Stimulated activated CD8-positive, alpha-beta memory T cell treated with anti-CD3 and anti-CD28 coated beads, Interleukin-7, amount 100 ng/mL, for 24 hours (primary cell): ENCODE data around the gene TDRD1.

Experiments used
- DNase-seq: peaks from one replicate; pipeline ENCODE4 v3.0.0-alpha.2; 2020; ENCODE audit warnings: low read depth

Gene TDRD1

GRCh38 chr10:114266521-114266920, 87.4 kb downstream of the TDRD1 start:
- no peak for DNase-seq

GRCh38 chr10:114271075-114271778, 92.1 kb downstream of the TDRD1 start:
- no peak for DNase-seq

DNA sequence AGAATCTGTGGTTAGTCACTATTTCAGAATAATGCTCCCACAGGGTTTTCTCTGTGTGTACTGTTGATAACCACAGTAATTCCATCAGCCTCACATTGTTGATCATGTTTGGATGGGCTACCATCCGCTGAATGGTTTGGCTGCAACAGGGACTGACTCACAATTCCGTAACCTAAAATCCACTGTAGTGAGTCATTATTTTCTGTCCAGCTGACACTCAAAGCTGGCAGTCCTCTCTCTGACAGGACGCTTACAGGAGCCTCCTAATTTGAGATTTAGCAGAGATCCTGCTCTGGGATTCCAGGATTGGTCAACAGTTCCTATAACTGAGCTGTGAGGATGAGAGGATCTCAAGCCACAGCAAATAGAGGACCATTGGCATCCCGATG, 92.6 kb downstream of the TDRD1 start:
- DNase-seq = no peak

DNA sequence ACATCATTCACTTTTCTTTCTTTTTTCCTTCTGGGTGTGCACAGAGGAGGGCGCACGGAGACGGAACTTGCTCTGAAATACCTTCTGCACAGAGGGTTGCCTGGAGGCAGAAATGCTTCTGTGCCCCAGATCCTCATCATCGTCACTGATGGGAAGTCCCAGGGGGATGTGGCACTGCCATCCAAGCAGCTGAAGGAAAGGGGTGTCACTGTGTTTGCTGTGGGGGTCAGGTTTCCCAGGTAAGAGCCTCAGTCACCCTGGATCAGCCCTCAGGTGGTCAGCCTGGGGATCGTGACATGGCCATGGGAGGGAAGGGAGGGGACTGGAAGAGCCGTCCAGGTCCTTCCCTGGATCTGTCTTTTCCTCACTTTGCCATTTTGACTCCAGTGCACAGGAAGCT, 93.5 kb downstream of the TDRD1 start:
- DNase-seq = no peak

GRCh38 chr10:114273910-114274309, 94.8 kb downstream of the TDRD1 start:
- DNase-seq = no peak

DNA sequence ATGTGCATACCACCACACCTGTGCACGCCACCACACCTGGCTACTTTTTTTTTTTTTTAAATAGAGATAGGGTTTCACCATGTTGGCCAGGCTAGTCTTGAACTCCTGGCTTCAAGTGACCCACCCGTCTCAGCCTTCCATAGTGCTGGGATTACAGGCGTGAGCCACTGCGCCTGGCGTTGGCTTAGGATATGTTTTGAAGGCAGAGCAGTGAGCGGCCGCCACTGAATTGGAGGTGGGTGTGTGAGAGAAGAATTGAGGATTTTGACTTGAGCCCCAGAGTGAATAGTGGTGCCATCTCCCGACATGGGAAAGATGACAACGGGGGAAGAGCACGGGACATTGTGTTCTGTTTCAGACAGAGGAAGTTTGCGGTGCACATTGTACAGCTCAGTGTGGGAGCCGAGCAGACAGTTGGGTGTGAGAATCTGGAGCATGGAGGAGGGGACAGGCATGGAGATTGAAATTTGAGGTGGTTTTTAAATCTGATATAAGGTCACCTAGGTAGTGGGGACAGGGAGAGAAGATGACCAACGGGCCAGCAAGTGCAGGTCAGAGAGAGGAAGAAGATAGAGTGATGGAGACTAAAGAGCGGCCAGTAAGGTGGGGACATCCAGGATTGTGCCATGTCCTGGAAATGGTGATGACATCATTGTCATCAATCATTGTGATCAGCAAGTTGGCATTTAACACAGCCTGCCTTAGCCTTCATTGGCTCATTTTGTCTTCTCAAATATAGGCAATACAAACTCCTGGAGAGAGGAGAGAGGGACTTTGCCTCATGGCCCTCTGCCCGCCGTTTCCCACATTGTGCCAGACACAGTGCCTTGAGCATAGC, 95.7 kb downstream of the TDRD1 start:
- no peak for DNase-seq

- no peak for DNase-seq
These were observed 96.9 kb downstream of the TDRD1 start for GRCh38 chr10:114276066-114276465.

DNA sequence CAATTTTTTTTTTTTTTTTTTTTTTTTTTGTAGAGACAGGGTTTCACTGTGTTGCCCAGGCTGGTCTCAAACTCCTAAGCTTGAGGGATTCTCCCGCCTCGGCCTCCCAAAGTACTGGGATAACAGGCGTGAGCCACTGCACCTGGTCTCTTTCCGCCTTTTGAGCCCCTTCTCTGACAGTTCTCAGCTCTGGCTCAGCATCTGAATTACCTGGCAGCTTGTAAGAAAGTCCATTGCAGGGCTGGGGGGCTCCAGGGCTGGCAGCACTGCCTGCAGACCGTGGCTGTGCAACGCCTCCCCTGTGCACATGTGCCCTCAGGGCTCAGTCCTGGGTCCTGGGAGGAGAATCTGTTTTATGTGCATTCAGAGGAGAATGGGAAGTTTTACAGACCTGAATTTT, 97.5 kb downstream of the TDRD1 start:
- no peak for DNase-seq

- no peak for DNase-seq
These were observed 99.2 kb downstream of the TDRD1 start for GRCh38 chr10:114278140-114278883.

DNA sequence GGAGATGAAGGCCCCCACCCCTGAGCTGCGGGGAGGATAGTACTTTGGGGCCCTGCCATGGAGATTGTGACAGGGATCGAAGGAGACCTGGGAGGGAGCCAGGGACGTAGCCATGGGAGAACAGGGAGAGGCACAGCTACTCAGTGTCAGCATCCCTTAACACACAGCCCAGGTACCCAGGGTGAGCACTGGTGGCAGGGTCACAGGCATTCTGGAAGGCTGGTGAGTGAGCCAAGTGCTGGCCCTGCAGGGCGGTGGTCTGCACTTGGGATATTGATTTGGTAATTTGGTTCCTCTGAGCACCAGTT, 99.7 kb downstream of the TDRD1 start:
- DNase-seq = no peak

DNA sequence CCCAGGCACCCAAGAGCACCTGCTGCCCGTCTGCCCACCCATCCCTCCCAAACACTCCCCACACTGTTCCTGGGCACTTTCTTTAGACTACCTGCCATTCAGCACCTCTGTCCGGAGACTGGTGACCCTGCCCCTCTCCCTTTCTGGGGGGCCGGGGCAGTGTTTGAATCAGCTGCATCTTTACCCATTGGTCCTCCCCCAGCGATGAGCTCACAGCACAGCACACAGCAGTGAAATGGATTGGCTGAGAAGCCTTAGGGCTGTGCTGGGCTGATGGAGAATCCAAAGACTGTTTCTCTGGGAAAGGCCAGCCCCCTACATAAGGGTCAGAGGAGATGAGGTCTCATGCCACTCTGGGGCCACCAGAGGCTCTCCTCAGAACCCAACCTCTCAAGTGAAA, 100.1 kb downstream of the TDRD1 start:
- no peak for DNase-seq

- DNase-seq = no peak
These were observed 100.9 kb downstream of the TDRD1 start for GRCh38 chr10:114279901-114280644.

DNA sequence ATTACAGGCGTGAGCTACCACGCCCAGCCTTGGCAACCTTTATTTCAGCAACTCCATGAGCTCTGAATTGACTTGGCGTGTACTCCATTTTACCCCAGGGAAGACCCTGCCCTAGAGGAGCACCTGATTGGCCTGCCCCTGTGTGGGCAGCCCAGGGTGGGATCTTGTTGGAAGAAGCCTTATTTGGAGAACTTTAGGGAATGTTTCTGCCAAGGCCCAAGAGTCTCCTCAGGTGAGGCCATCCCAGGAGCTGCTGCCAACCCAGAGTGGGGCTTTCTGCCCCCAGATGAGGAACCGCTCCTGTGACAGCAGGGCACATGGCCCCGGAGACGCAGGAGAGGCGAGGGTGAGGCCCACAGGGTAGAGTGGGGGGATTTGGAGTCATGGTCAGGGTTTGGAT, 101.9 kb downstream of the TDRD1 start:
- DNase-seq = no peak

DNA sequence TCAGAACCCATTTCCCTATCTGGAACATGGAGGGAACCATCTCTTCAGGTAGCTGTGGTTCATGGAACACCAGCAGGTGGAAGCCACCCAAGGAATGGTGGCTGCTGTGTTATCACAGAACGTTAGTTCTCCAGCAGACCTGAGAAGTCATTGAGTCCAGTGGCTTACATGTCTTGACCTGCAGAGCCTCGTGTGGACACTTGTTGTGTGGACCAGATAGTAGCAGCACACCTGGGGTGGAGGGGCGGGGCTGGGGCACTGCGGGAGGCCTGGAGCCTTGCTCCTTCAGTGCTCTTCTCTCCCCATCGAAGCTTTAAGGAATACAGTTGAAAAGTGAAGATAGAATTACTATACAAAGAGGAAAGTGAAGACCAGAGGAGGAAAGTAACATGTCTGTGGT, 102.3 kb downstream of the TDRD1 start:
- DNase-seq = no peak
